CD4-positive, alpha-beta T cell treated with Interleukin-15 for 1 hour (primary cell): ENCODE data around the gene IMPDH2.
A peak's percentile ranks its signal among the peaks of the same experiment; 100 is the strongest.

Experiments used
- DNase-seq: peaks from one replicate; pipeline ENCODE4 v3.0.0-alpha.2; 2020

The IMPDH2 gene

GRCh38 chr3:49028673-49029562 lies at the start of gene IMPDH2:
TSS of gene IMPDH2 (minus strand) at chr3:49029398. CDS start at chr3:49029350, 48 bp downstream.
- peak; percentile 95 for DNase-seq

- no peak for DNase-seq
These were observed 47.4 kb upstream of the IMPDH2 start for GRCh38 chr3:49076646-49077045.

- DNase-seq = no peak
These were observed 46.9 kb upstream of the IMPDH2 start for GRCh38 chr3:49076116-49076515.

- no peak for DNase-seq
These were observed 28.8 kb upstream of the IMPDH2 start for GRCh38 chr3:49058011-49058410.

GRCh38 chr3:49057268-49057667 lies 28.1 kb upstream of the IMPDH2 start:
- no peak for DNase-seq

- no peak for DNase-seq
These were observed 25.2 kb upstream of the IMPDH2 start for GRCh38 chr3:49054344-49054862.

- no peak for DNase-seq
These were observed 24.3 kb upstream of the IMPDH2 start for GRCh38 chr3:49053543-49053942.

- no peak for DNase-seq
These were observed 6.1 kb upstream of the IMPDH2 start for GRCh38 chr3:49035281-49035680.

GRCh38 chr3:49034650-49035049 lies 5.5 kb upstream of the IMPDH2 start:
- DNase-seq = no peak

GRCh38 chr3:49032646-49033304 lies 3.6 kb upstream of the IMPDH2 start:
- no peak for DNase-seq

GRCh38 chr3:49030321-49030720 lies 1.1 kb upstream of the IMPDH2 start:
- no peak for DNase-seq

- no peak for DNase-seq
These were observed 326 bp upstream of the IMPDH2 start for GRCh38 chr3:49029563-49029884.

- DNase-seq = no peak
These were observed 913 bp downstream of the IMPDH2 start for GRCh38 chr3:49028298-49028672.

- DNase-seq = no peak
These were observed 1.6 kb downstream of the IMPDH2 start for GRCh38 chr3:49027634-49028033.

- DNase-seq = no peak
These were observed 2.7 kb downstream of the IMPDH2 start for GRCh38 chr3:49026536-49026935.

GRCh38 chr3:49025793-49026520 lies 3.2 kb downstream of the IMPDH2 start:
- no peak for DNase-seq

- peak; percentile 37 for DNase-seq
These were observed 4.0 kb downstream of the IMPDH2 start for GRCh38 chr3:49025005-49025792.

GRCh38 chr3:49024449-49024848 lies 4.7 kb downstream of the IMPDH2 start:
- DNase-seq = no peak

- DNase-seq = no peak
These were observed 5.4 kb downstream of the IMPDH2 start for GRCh38 chr3:49023775-49024174.

GRCh38 chr3:49022688-49023171 lies 6.5 kb downstream of the IMPDH2 start:
- no peak for DNase-seq

- DNase-seq = peak; percentile 93
These were observed 7.1 kb downstream of the IMPDH2 start, which contains the start of gene NDUFAF3 for GRCh38 chr3:49021813-49022687. TSS of gene NDUFAF3 (plus strand) at chr3:49022121. CDS start at chr3:49022145, 24 bp downstream.
